Smooth muscle cell (in vitro differentiated cells): Measurements from ENCODE around the gene SOHLH1. TPM values are rescaled to one million over a fixed set of nuclear protein-coding genes. Genes with fewer than 3 reads are reported as not detected.
"Not testable (repeated sequence)": the region's sequence is repeated elsewhere in the genome, so short reads cannot be mapped to it uniquely, and the experiment has no call there.

Source experiments
- DNase-seq: peaks from one replicate; lab custom pipeline; 2025; ENCODE audit not compliant: unreplicated experiment; lab: John Stamatoyannopoulos, UW
- H2AFZ ChIP-seq: fragments of 200-600 bp; sonication (generic); 2 replicates; pipeline ENCODE4 v1.6.0; 2016; ENCODE audit warnings: antibody characterized with exemption, low read depth, mild to moderate bottlenecking
- H3F3A ChIP-seq: fragments of 200-600 bp; sonication (generic); 2 replicates; pipeline ENCODE4 v1.6.0; 2017; ENCODE audit warnings: antibody characterized with exemption, low read depth
- H3K27ac ChIP-seq: fragments of 200-600 bp; sonication (generic); 2 replicates; pipeline ENCODE4 v1.5.1; 2016; ENCODE audit warnings: low read depth, mild to moderate bottlenecking
- H3K27me3 ChIP-seq: fragments of 200-600 bp; sonication (generic); 2 replicates; pipeline ENCODE4 v1.6.1; 2016; ENCODE audit warnings: low read depth, mild to moderate bottlenecking
- H3K36me3 ChIP-seq: fragments of 200-600 bp; sonication (generic); 2 replicates; pipeline ENCODE4 v1.5.1; 2016; ENCODE audit warnings: low read depth
- H3K4me1 ChIP-seq: fragments of 200-600 bp; sonication (generic); 2 replicates; pipeline ENCODE4 v1.5.1; 2016; ENCODE audit warnings: low read depth
- H3K4me2 ChIP-seq: fragments of 200-600 bp; sonication (generic); 2 replicates; pipeline ENCODE4 v1.6.0; 2016; ENCODE audit warnings: mild to moderate bottlenecking
- H3K4me3 ChIP-seq: fragments of 200-600 bp; sonication (generic); 2 replicates; pipeline ENCODE4 v1.5.1; 2016; ENCODE audit warnings: mild to moderate bottlenecking
- H3K79me2 ChIP-seq: fragments of 200-600 bp; sonication (generic); 2 replicates; pipeline ENCODE4 v1.6.0; 2016; ENCODE audit warnings: low read depth, mild to moderate bottlenecking
- H3K9ac ChIP-seq: fragments of 200-600 bp; sonication (generic); 2 replicates; pipeline ENCODE4 v1.6.0; 2016; ENCODE audit warnings: low read depth
- H3K9me3 ChIP-seq: fragments of 200-600 bp; sonication (generic); replicated peaks from 2 replicates; pipeline ENCODE4 v1.5.1; 2016; ENCODE audit warnings: low read depth
- H4K20me1 ChIP-seq: fragments of 200-600 bp; sonication (generic); 2 replicates; pipeline ENCODE4 v1.6.0; 2016; ENCODE audit warnings: low read depth
- WGBS: methylation state at CpG from one replicate; pipeline ENCODE4 v1.1.7; 2016; ENCODE audit warnings: low lambda C conversion rate; 5-methylcytosine and 5-hydroxymethylcytosine counted together
- polyA plus RNA-seq: library from polyadenylated mRNA; unstranded; fragments of >200 nt; fragmentation: Nextera tagmentation; extraction: Ambion mirVana; gene quantifications from 2 replicates; pipeline ENCODE4 v1.2.1, GENCODE V29; 2016
- total RNA-seq: library from RNA; depleted of rRNA; stranded (reverse); fragments of >200 nt; gene quantifications from 2 replicates; pipeline ENCODE4 v1.2.3, GENCODE V29; 2014
- TF ChIP-seq, protein P1 (sequence below): fragments of 200-600 bp; sonication (generic); IDR thresholded peaks from 2 replicates; pipeline ENCODE4 v1.5.1; 2017; ENCODE audit warnings: borderline replicate concordance, mild to moderate bottlenecking, antibody characterized with exemption; ENCODE audit not compliant: insufficient read depth, poor library complexity, severe bottlenecking

The SOHLH1 gene
- total and polyA plus RNA-seq, 2 experiments from 2014 or later: not detected

DNA sequence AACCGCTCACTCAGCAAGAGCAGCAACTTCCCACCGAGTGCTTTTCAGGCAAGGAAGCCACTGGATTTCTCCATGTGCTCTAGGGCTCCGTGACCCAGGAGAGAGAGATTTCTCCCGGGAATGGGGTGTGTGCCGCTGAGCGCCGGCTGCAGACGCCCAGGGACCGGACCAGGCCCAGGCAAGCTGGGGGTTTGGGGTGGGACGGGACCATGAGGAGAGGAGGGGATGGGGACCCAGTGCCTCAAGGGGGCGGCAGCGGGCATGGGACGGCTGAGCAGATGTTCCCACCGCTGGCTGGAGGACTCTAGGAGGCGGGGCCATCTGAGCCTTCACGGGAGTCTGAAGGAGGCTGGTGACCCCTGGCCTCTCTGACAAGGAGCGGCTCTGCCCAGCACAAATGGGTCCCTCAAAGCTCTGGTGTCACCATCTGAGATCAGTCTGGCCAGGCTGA lies 27.7 kb downstream of the SOHLH1 start:
- Histone ChIP-seq H3K9ac (no peak overlapping the region), H3K27me3 (no peaks in the 10 kb centered on the region), H2AFZ (no peak overlapping the region), H3K36me3 (no peaks in the 10 kb centered on the region), H3K79me2 (no peaks in the 10 kb centered on the region), H4K20me1 (no peaks in the 10 kb centered on the region), H3K9me3 (no peaks in the 10 kb centered on the region), H3K4me1 (no peaks in the 10 kb centered on the region), H3F3A (no peaks in the 10 kb centered on the region), H3K4me3 (no peak overlapping the region), H3K4me2 (no peak overlapping the region), H3K27ac (no peak overlapping the region)
- TF ChIP-seq, protein P1, sequence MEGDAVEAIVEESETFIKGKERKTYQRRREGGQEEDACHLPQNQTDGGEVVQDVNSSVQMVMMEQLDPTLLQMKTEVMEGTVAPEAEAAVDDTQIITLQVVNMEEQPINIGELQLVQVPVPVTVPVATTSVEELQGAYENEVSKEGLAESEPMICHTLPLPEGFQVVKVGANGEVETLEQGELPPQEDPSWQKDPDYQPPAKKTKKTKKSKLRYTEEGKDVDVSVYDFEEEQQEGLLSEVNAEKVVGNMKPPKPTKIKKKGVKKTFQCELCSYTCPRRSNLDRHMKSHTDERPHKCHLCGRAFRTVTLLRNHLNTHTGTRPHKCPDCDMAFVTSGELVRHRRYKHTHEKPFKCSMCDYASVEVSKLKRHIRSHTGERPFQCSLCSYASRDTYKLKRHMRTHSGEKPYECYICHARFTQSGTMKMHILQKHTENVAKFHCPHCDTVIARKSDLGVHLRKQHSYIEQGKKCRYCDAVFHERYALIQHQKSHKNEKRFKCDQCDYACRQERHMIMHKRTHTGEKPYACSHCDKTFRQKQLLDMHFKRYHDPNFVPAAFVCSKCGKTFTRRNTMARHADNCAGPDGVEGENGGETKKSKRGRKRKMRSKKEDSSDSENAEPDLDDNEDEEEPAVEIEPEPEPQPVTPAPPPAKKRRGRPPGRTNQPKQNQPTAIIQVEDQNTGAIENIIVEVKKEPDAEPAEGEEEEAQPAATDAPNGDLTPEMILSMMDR: peak; percentile 8
- no peak for DNase-seq
- WGBS: 76% methylated on average over 7 of the region's 17 CpGs

DNA sequence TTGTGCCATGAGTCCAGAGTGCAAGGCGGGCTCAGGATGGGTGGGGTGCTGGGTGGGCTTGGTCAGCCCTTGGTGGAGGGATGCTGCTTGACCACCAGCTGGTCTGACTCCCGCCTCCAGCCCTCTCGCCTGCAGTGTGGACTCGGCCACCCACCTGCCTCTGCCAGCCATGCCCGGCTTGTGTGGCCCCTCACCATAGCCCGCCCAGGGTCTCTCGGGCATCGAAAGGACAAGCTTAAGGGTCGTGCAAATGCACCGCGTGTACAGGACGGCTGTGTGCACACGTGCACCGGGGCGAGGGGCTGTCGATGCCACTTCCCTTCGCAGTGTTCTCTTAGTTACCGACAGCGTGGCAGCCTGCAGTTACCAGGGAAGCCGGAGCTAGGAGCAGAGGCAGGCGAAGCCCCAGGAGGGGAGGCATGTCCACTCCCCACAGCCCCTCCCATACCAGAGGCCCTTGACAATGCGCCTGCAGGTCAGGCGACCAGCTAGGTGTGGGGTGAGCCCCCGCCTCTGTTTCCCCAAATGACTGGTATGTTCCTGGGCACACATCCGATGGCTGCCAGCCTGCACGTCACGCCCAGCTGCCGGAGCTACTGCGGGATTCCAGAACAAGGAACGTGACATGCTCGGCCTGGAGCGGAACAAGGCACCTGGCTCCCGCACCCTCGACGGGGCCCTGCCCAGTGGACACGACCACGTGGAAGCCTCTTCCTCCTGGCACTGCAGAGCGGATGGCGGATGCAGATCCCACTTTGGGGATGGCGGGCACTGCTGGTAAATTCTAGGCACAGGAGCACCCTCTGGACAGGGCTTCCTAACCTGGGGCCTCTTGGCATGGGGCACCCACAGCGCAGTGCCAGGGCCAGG lies 28.3 kb downstream of the SOHLH1 start:
- TF ChIP-seq, protein P1: no peak
- Histone ChIP-seq H3F3A (no peaks in the 10 kb centered on the region), H3K9me3 (no peaks in the 10 kb centered on the region), H3K4me1 (no peaks in the 10 kb centered on the region), H2AFZ (no peak overlapping the region), H3K4me3 (no peak overlapping the region), H3K79me2 (no peaks in the 10 kb centered on the region), H4K20me1 (no peaks in the 10 kb centered on the region), H3K27ac (no peak overlapping the region), H3K27me3 (no peaks in the 10 kb centered on the region), H3K4me2 (no peak overlapping the region), H3K9ac (no peak overlapping the region), H3K36me3 (no peaks in the 10 kb centered on the region)
- 90% methylated on average over 38 of the region's 41 CpGs for WGBS
- DNase-seq: no peak

DNA sequence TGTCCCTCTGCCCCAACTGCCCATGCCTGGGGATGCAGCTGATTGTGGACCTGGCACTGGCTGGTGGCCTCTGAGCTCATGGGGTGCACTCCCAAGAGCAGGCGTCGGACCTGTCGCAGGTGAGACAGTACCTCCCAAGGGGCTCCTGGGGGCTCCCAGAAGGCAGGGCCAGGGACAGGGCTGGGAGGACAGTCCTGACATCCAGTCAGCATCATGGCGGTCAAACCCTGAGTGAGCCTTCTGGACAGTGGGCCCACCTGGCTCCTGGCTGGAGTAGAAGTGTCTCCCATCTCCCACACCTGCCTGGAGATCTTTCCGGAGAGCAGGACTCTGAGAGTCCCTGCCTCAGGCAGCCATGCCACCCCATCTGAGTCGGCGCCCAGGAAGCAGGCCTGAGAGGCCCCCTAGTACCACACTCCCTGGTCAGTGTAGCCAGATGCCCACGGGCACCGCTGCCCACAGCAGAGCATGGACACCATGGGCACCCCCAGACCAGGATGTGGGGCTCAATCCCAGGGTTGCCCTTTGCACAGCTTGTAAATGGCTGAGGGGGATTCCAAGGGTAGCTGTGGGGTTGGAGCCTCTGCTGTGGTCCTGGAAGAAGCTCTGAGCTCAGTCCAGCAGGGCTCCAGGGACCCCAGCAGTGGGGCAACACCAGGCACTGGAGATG lies 29.5 kb downstream of the SOHLH1 start:
- Histone ChIP-seq H3K9ac (no peak overlapping the region), H3K79me2 (no peaks in the 10 kb centered on the region), H3K4me1 (no peaks in the 10 kb centered on the region), H3K27me3 (no peaks in the 10 kb centered on the region), H3K9me3 (no peaks in the 10 kb centered on the region), H3F3A (no peaks in the 10 kb centered on the region), H3K27ac (no peak overlapping the region), H3K4me2 (no peak overlapping the region), H2AFZ (no peak overlapping the region), H3K36me3 (no peaks in the 10 kb centered on the region), H3K4me3 (no peak overlapping the region), H4K20me1 (peaks cover 8% of the 10 kb centered on the region)
- no peak for DNase-seq
- 94% methylated on average over 9 of the region's 9 CpGs for WGBS
- TF ChIP-seq, protein P1: no peak

DNA sequence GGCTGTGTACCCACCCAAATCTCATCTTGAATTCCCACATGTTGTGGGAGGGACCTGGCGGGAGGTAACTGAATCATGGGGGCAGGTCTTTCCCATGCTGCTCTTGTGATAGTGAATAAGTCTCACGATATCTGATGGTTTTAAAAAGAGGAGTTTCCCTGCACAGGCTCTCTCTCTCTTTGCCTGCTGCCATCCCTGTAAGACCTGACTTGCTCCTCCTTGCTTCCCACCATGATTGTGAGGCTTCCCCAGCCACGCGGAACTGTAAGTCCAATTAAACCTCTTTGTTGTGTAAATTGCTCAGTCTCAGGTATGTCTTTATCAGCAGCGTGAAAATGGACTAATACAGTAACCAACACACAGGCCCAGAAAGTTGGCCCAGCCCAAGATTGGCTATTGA lies 30.3 kb downstream of the SOHLH1 start:
- H3K9me3 ChIP-seq, H3K4me2 ChIP-seq, H3K36me3 ChIP-seq, H3K27me3 ChIP-seq, H2AFZ ChIP-seq, H3F3A ChIP-seq, H3K4me3 ChIP-seq, H3K27ac ChIP-seq, H3K4me1 ChIP-seq, H3K9ac ChIP-seq, H3K79me2 ChIP-seq, DNase-seq: not testable (repeated sequence)
- H4K20me1 ChIP-seq: peaks cover 15% of the 10 kb centered on the region
- WGBS: 85% methylated on average over 5 of the region's 5 CpGs
